Measurements from ENCODE around the gene PDLIM3. TPM values are rescaled to one million over a fixed set of nuclear protein-coding genes. Genes with fewer than 3 reads are reported as not detected.
A peak's percentile ranks its signal among the peaks of the same experiment; 100 is the strongest.

PDLIM3 gene
- total and polyA plus RNA-seq, 9 of the 15 experiments (the other 6 are each of a cell fraction or from before 2014, with no cell fraction given): 0.06 TPM; not detected in 8

DNA sequence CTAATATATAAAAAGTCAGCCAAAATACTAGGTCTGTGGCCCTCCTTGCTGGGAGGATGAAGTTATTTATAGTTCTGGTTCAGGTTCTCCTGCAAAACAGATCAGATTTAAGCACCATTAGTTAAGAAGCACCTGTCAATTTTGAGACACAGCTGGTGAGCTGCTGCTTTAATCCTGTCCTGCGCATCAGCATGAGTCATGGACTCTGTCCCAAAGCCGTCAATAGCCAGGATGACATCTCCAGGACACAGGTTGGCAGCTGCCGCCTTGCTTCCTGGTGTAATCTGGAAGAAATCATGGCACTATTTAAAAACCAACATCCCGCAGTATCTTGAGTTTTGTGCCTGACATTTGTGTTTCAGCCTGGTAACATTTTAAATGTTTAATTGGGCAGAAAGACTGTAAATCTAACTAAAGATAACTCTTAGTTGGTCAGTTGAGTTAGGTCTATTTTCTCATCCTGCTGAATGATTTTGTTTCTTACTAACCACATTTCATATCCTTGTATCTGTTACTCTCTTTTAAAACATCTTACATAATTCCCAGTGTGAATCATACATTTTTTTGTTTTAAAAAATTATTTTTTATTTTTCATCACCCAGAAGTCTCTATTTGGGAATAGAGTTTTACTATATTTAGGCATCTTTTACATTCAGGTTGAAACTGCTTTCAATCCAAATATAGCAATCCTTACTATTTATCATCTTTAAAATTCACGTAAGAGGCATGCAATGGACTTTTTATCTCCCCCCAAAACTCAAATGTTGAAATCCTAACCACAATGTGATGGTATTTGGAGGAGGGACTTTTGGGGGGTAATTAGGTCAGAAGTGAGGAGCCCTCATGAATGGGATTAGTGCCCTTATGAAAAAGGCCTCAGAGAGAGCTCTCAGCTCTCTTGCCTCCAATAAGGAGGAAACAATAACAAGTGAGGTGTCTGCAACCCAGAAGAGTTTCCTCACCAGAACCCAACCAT, 10.1 kb downstream of the PDLIM3 start:
- intact Hi-C loops (cut with micrococcal nuclease) (loop anchor here (5.0 kb wide), 1 partner anchor 53 kb away; the partner anchor contains the start of gene CCDC110), in situ Hi-C loops (cut with MboI) (no loop called here)
- H3K9me1 ChIP-seq (ENCODE audit: control insufficient read depth, insufficient read depth, low read length): no peaks in the 10 kb centered on the region
- ChIA-PET CTCF (ENCODE audit: low intra/inter-chr PET ratio) (no interaction called here), POLR2A (no interaction called here)
- no peak overlapping the region for H3K9ac ChIP-seq (ENCODE audit: insufficient read depth in 1 of 2, low read depth in 2 of 2, low read length in 2 of 2)
- H3K27me3 ChIP-seq (ENCODE audit: control insufficient read depth in 2 of 2, insufficient read depth in 2 of 2, low read length in 2 of 2): peaks cover 10 to 23% of the 10 kb centered on the region in 2 experiments; a peak in 4 of 5 replicates
- H3K27ac ChIP-seq (ENCODE audit: extremely low read depth, low read depth, low read length): no peak overlapping the region
- H2AFZ ChIP-seq (ENCODE audit: low read depth, low read length): no peak overlapping the region
- H3K79me2 ChIP-seq (ENCODE audit: control insufficient read depth, insufficient read depth, low read length): no peaks in the 10 kb centered on the region
- no peaks in the 10 kb centered on the region for H3K36me3 ChIP-seq (ENCODE audit: control insufficient read depth, insufficient read depth, low read length)
- DNase-seq (ENCODE audit: extremely low read depth in 1 of 4, low spot score in 3 of 4) (no peak), FAIRE-seq (no peak), ATAC-seq (no peak)
- H3K4me3 ChIP-seq: no peak overlapping the region
- BruUV-seq (replicated peaks): no TSS peak
- 1% methylated on average over 5 of the region's 5 CpGs for WGBS (ENCODE audit: insufficient coverage, low coverage, missing lambda C conversion rate)
- TF ChIP-seq NRF1 (conservative IDR thresholded peaks at IDR 0.05 in 1 of 2, IDR thresholded peaks at IDR 0.05 in 1 of 2) (peak; percentile 14 to 41; a peak in 2 of 4 replicates), GABPB1 (CRISPR knock-in tag; IDR thresholded peaks at IDR 0.05) (no peak)
- no peaks in the 10 kb centered on the region for H3K4me1 ChIP-seq (replicated peaks in 1 of 2; ENCODE audit: control insufficient read depth in 2 of 2, insufficient read depth in 2 of 2, low read length in 2 of 2)
- H3K9me3 ChIP-seq (replicated peaks; ENCODE audit: control insufficient read depth, insufficient read depth, low read depth, low read length): no peaks in the 10 kb centered on the region
- no peak overlapping the region for H3K4me2 ChIP-seq (ENCODE audit: insufficient read depth, low read length)
- H4K20me1 ChIP-seq (replicated peaks; ENCODE audit: control insufficient read depth, insufficient read depth, low read length): no peaks in the 10 kb centered on the region

DNA sequence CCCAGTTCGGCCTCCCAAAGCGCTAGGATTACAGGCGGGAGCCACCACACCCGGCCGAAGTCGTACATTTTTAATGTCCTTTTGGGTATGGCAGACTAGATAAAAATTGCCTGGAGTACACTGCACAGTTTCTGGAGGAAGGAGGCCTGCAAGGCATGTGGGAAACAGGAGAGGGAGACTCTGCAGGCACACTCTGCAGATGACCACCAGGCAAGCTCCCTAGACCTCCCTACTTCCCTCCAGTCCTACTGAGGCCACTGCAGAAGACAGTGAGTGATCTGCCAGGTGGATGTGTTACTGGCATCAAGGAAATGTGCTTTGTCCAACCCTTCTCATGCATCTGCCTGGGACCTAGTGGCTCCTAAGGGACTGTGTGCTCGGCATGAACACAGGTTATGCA, 11.4 kb downstream of the PDLIM3 start:
- no peak overlapping the region for H3K9ac ChIP-seq (ENCODE audit: insufficient read depth in 1 of 2, low read depth in 2 of 2, low read length in 2 of 2)
- H3K4me2 ChIP-seq (ENCODE audit: insufficient read depth, low read length): no peak overlapping the region
- no TSS peak for BruUV-seq (replicated peaks)
- H3K4me3 ChIP-seq: no peak overlapping the region
- H3K9me1 ChIP-seq (ENCODE audit: control insufficient read depth, insufficient read depth, low read length): no peaks in the 10 kb centered on the region
- in situ Hi-C loops (cut with MboI): no loop called here
- DNase-seq (ENCODE audit: extremely low read depth in 1 of 4, low spot score in 3 of 4): no peak
- no peaks in the 10 kb centered on the region for H3K9me3 ChIP-seq (replicated peaks; ENCODE audit: control insufficient read depth, insufficient read depth, low read depth, low read length)
- no peaks in the 10 kb centered on the region for H3K79me2 ChIP-seq (ENCODE audit: control insufficient read depth, insufficient read depth, low read length)
- ATAC-seq: no peak
- no peaks in the 10 kb centered on the region for H3K36me3 ChIP-seq (ENCODE audit: control insufficient read depth, insufficient read depth, low read length)
- ChIA-PET POLR2A (no interaction called here), CTCF (ENCODE audit: low intra/inter-chr PET ratio) (no interaction called here)
- no peak overlapping the region for H2AFZ ChIP-seq (ENCODE audit: low read depth, low read length)
- no peak for FAIRE-seq
- no peaks in the 10 kb centered on the region for H3K4me1 ChIP-seq (replicated peaks in 1 of 2; ENCODE audit: control insufficient read depth in 2 of 2, insufficient read depth in 2 of 2, low read length in 2 of 2)
- no peaks in the 10 kb centered on the region for H4K20me1 ChIP-seq (replicated peaks; ENCODE audit: control insufficient read depth, insufficient read depth, low read length)
- 4% methylated on average over 7 of the region's 7 CpGs for WGBS (ENCODE audit: insufficient coverage, low coverage, missing lambda C conversion rate)
- H3K27ac ChIP-seq (ENCODE audit: extremely low read depth, low read depth, low read length): no peak overlapping the region
- intact Hi-C loops (cut with micrococcal nuclease): no loop called here
- H3K27me3 ChIP-seq (ENCODE audit: control insufficient read depth in 2 of 2, insufficient read depth in 2 of 2, low read length in 2 of 2): peaks cover 6 to 12% of the 10 kb centered on the region in 2 experiments; a peak in 3 of 5 replicates
- TF ChIP-seq, protein P1, sequence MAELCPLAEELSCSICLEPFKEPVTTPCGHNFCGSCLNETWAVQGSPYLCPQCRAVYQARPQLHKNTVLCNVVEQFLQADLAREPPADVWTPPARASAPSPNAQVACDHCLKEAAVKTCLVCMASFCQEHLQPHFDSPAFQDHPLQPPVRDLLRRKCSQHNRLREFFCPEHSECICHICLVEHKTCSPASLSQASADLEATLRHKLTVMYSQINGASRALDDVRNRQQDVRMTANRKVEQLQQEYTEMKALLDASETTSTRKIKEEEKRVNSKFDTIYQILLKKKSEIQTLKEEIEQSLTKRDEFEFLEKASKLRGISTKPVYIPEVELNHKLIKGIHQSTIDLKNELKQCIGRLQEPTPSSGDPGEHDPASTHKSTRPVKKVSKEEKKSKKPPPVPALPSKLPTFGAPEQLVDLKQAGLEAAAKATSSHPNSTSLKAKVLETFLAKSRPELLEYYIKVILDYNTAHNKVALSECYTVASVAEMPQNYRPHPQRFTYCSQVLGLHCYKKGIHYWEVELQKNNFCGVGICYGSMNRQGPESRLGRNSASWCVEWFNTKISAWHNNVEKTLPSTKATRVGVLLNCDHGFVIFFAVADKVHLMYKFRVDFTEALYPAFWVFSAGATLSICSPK (IDR thresholded peaks at IDR 0.05; ENCODE audit: borderline replicate concordance): no peak
- TF ChIP-seq ZNF41 (CRISPR knock-in tag; conservative IDR thresholded peaks at IDR 0.05): no peak
- TF ChIP-seq PCBP1 (IDR thresholded peaks at IDR 0.05; ENCODE audit: low read depth, low read length, poor library complexity, severe bottlenecking): no peak
- no peak for TF ChIP-seq ILF3 (IDR thresholded peaks at IDR 0.05; ENCODE audit: borderline replicate concordance)
- no peak for TF ChIP-seq MXI1 (IDR thresholded peaks at IDR 0.05; ENCODE audit: low read depth, low read length)
- no peak for TF ChIP-seq NEUROD1 (IDR thresholded peaks at IDR 0.05; ENCODE audit: borderline replicate concordance, low read depth, low read length, partially characterized antibody)
- TF ChIP-seq SMARCB1 (IDR thresholded peaks at IDR 0.05; ENCODE audit: insufficient read length, low read depth): no peak
- no peak for TF ChIP-seq RFX7 (CRISPR knock-in tag; IDR thresholded peaks at IDR 0.05)
- TF ChIP-seq, protein P2, sequence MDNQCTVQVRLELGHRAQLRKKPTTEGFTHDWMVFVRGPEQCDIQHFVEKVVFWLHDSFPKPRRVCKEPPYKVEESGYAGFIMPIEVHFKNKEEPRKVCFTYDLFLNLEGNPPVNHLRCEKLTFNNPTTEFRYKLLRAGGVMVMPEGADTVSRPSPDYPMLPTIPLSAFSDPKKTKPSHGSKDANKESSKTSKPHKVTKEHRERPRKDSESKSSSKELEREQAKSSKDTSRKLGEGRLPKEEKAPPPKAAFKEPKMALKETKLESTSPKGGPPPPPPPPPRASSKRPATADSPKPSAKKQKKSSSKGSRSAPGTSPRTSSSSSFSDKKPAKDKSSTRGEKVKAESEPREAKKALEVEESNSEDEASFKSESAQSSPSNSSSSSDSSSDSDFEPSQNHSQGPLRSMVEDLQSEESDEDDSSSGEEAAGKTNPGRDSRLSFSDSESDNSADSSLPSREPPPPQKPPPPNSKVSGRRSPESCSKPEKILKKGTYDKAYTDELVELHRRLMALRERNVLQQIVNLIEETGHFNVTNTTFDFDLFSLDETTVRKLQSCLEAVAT (IDR thresholded peaks at IDR 0.05): no peak
- TF ChIP-seq ERF (CRISPR knock-in tag; IDR thresholded peaks at IDR 0.05): no peak

Data from K562 (cell line).